22Rv1 (cell line): ENCODE results near the gene RTN1.

Experiments
- ZFX ChIP-seq: fragments of 450-650 bp; IDR thresholded peaks from 2 replicates; pipeline ENCODE4 v1.6.1; 2017; ENCODE audit warnings: antibody characterized with exemption, borderline replicate concordance
- TF ChIP-seq, protein P1 (sequence below): fragments of 450-650 bp; IDR thresholded peaks from 2 replicates; pipeline ENCODE4 v1.5.1; 2017; ENCODE audit warnings: mild to moderate bottlenecking

- TF ChIP-seq ZFX = no peak
- TF ChIP-seq, protein P1, sequence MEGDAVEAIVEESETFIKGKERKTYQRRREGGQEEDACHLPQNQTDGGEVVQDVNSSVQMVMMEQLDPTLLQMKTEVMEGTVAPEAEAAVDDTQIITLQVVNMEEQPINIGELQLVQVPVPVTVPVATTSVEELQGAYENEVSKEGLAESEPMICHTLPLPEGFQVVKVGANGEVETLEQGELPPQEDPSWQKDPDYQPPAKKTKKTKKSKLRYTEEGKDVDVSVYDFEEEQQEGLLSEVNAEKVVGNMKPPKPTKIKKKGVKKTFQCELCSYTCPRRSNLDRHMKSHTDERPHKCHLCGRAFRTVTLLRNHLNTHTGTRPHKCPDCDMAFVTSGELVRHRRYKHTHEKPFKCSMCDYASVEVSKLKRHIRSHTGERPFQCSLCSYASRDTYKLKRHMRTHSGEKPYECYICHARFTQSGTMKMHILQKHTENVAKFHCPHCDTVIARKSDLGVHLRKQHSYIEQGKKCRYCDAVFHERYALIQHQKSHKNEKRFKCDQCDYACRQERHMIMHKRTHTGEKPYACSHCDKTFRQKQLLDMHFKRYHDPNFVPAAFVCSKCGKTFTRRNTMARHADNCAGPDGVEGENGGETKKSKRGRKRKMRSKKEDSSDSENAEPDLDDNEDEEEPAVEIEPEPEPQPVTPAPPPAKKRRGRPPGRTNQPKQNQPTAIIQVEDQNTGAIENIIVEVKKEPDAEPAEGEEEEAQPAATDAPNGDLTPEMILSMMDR = no peak
Measured at GRCh38 chr14:59638885-59639284, 231.7 kb downstream of the RTN1 start.
